D721Med (cell line): ENCODE data around the gene MPST.

Source experiments
- DNase-seq: peaks from one replicate; pipeline ENCODE4 v3.0.0; 2011; ENCODE audit warnings: low spot score; ENCODE audit not compliant: insufficient read length
- FAIRE-seq: peaks from 2 replicates; lab custom pipeline; 2011; peaks lifted over from hg19 to GRCh38; lab: Jason Lieb, UNC
- TF ChIP-seq, protein P1 (sequence below): IDR thresholded peaks from 2 replicates; pipeline ENCODE4 v1.5.1; 2012; ENCODE audit warnings: mild to moderate bottlenecking, control low read depth; ENCODE audit not compliant: insufficient read depth; ENCODE audit errors: missing control alignments

Gene MPST

DNA sequence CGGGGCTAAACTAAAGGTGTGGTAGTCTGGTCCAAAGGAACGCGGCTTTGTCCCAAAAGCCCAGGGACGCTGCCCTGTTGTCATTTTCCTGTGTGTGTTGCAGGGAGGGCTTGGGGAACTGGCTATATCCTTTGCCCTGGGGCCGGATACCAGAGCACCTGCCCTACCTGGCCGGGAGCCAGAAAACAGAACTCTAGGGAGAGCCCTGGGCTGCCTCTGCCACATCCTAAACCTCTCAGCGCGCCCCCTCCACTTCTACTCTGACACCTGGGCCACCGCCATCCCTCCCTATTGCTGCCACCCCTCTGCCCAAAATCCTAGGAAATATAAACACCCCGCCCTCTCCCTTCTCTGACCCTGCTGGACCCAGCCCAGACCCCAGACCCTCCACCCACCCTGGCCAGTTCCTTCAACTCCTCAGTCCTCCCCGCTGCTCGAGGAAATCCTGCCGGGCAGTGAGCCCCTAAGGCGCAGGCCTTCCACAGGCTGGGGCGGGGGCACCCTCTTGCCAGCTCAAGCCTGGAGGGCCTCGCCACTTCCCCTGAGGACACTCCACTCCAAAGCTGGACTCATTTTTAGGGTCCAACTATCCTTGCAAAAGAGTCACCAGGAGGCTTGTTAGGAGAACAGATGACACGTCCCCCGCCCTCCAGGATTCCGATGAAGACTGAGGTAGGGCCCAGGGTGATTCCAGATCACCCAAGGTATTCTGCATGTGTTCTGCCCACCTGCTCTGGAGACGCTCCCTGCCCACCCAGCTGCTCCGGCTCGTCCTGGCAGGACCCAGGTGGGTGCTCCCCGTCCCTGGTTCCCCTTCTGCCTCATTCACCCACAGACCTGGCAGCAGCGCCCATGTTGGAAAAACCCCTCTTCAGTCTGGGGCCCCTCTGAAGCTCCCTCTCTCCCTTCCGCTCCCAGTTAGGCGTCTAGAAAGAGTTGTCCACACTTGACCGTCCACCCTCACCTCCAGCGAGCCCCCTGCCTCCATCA is 44.2 kb downstream of the MPST start:
- DNase-seq = no peak
- TF ChIP-seq, protein P1, sequence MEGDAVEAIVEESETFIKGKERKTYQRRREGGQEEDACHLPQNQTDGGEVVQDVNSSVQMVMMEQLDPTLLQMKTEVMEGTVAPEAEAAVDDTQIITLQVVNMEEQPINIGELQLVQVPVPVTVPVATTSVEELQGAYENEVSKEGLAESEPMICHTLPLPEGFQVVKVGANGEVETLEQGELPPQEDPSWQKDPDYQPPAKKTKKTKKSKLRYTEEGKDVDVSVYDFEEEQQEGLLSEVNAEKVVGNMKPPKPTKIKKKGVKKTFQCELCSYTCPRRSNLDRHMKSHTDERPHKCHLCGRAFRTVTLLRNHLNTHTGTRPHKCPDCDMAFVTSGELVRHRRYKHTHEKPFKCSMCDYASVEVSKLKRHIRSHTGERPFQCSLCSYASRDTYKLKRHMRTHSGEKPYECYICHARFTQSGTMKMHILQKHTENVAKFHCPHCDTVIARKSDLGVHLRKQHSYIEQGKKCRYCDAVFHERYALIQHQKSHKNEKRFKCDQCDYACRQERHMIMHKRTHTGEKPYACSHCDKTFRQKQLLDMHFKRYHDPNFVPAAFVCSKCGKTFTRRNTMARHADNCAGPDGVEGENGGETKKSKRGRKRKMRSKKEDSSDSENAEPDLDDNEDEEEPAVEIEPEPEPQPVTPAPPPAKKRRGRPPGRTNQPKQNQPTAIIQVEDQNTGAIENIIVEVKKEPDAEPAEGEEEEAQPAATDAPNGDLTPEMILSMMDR = no peak
- no peak for FAIRE-seq

DNA sequence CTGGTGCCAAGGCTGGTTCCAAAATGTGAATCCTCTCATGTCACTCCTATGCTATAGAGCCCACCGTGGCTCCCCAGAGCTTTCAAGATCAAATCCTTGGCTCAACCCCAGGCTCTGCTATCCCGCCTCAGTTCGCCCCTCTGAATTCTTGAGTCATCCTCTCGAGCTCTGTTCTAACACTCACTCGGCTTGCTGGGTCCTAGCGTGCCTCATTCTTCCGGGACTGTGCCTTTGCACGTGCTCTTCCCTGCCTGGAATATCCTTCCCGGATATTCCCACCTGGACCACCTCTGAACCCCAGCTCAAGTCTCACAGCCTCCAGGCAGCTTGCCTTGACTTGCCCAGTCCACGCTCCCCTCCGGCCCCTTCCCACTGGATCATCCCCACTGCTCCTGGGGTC is 45.0 kb downstream of the MPST start:
- FAIRE-seq = no peak
- TF ChIP-seq, protein P1 = no peak
- DNase-seq = no peak

DNA sequence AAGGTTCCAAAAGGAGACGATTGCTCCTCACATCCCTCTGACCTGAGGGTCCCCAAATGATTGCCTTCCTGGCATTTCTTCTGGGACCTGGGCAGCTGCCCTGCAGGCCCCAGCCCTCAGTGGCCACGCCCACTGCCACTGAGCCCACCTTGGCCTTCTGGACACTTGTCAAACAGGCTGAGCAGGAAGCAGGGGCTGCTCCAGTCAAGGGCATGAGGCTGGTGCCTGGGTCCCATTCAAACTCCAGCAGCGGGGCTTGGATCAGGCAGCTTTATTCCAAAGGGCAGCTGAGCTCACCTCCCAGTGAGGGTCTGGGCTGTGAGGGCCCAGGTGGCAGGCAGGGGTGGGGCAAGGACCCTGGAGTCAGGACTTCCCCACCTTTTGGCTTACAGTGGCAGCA is 45.6 kb downstream of the MPST start:
- FAIRE-seq = no peak
- DNase-seq = no peak
- TF ChIP-seq, protein P1 = no peak

DNA sequence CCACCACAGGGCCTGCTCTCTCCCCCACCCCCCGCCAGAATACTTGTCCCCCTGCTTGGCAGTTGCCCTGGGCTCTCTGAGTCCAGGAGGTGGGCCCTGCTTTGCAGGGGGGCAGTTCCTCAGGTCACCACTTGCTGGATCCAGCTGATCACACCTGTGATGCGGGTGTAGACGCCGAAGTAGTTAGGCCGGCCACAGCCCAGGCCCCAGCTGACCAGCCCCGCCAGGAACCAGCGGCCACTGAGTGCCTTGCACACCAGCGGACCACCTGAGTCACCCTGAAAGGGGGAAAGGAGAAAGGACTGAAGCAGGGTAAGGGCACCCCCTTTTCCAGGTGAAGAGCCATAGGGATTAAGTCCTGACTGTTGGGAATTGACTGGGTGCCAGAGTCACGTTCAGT is 46.4 kb downstream of the MPST start:
- DNase-seq (no peak), FAIRE-seq (no peak)
- TF ChIP-seq, protein P1 = no peak

DNA sequence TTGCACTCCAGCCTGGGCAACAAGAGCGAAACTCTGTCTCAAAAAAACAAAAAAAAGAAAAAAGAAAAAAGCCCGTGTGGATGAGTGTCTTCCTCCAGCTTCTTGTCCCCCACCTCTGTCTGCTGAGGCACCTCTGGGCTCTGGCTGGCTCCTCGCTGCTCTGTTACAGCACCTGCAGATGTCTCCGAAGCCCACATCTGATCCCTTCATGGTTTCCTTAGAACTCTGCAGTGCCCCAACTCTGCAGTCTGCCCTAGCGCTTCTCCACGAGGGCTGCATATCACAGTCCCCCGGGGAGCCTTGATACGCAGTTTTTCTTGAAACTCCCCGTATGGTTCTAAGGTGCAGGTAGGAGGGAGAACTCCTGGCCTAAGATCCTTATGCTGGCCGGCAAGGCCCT is 47.9 kb downstream of the MPST start:
- FAIRE-seq (no peak), DNase-seq (no peak)
- TF ChIP-seq, protein P1 = no peak

DNA sequence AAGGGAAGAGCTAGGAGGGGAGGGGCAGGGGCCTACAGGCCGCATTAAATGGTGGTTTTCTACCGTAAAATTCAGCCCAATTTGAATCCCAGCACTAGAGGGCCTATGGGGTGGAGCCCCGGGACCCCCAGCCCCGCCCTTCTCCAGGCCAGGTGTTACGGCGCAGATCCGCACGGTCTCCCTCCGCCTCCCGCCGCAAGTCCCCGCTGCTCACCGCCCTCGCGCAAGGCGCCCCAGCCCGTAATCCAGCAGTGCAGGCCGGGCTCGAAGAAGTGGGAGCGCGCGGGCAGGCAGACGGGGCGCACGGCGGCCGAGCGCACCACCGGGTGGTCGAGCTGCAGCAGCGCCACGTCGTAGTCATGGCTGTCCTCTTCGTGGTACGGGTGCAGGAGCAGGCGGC is 49.3 kb downstream of the MPST start:
- TF ChIP-seq, protein P1 = no peak
- DNase-seq (no peak), FAIRE-seq (no peak)

DNA sequence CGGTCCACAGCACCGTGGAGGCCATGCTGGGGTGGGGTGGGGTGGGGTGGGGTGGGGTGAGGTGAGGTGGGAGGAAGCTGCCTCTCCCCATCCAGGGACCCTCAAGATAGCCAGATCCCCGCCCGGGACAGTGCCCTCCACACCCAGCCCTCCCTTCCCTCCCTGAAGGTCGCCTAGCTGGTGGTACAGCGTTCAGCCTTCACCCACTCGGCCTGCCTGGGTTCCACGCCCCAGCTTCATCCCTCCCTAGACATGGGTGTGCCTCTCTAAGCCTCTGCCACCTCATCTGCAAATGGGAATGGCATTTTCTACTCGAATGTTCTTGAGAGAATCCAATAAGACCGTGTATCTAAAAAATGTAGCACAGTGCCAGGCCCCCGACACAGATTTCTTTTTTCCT is 49.8 kb downstream of the MPST start:
- FAIRE-seq (no peak), DNase-seq (no peak)
- TF ChIP-seq, protein P1 = no peak
